NCI-H2196 treated with DMSO at 0.1 percent for 48 hours (cell line): ENCODE data around the gene DGKE.

Experiments
- DNase-seq: peaks from one replicate; lab custom pipeline; 2025; ENCODE audit not compliant: unreplicated experiment; lab: John Stamatoyannopoulos, UW

DGKE gene

DNA sequence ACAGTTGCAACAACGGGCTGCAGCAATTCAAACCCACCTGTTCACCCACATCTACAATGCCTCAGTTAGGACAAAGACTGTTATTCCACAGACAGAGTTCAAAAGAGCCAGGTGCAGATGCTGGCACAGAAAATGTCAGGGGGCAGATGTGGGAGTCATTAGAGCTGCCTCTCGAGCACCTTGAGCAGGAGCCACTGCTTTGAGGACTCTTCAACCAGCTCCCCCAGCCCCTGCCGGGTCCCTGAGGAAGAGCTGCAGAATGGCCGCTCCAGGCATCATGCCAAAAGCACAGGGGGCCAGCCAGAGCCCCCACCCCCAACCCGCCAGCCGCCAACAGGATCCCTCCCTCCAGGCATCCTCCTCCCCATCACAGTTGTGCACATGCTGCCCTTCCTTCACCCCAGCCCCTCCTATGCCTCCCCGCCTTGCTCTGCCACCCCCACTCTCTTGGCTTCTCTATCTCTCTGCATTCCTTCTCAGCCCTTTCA lies 21.0 kb upstream of the DGKE start:
- DNase-seq, result no peak

DNA sequence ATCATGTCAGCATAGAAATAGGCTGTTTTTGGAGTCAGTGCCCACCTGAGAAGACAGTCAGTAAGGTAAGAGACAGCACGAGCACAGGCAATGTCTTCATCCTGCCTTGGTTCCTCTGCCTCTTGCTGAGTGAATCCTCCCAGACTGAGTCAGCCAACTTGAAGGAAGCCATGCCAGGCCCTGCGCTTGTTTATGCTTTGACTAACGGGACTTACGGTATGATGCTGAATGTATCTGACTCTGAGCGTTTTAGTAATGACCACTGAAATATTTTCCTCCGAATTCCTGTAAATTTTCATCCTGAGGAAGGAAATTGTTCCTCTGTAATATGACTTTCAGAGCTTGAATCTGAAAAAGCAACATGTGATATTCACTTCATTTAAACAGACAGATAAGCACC lies 18.2 kb upstream of the DGKE start:
- DNase-seq, result no peak

DNA sequence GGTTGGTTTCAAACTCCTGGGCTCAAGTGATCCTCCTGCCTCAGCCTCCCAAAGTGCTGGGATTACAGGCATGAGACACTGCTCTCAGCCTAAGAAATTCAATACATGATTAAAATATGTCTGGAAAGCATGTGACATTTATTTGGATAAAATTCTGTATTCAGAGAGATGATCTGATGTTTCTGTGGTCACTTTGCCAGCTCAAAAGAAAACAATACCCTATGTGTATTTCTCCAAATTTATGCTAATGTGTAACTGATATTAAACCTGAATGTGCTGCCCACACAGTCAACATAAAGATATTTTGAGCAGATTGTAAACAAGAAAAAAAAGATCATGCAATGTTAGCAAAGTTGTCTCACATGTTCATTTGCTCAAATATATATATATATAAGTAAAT lies 16.9 kb upstream of the DGKE start:
- DNase-seq, result no peak

DNA sequence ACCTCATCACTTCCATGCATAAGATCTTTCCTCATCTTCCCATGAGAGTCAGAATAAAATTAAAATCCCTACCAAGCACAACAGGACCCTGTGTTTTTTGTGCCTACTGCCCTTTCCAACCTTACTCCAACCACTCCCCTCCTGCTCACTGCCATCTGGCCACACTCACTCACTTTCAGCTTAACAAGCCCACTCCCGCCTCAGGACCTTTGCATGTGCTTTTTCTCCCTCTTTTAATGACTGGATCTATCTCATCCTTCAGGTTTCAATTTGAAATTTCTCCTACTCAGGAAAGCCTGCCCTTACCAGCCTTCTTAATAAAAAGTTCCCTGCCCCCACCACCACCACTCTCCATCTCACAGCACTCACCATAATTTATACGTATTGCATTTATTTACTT lies 14.9 kb upstream of the DGKE start:
- DNase-seq, result no peak

DNA sequence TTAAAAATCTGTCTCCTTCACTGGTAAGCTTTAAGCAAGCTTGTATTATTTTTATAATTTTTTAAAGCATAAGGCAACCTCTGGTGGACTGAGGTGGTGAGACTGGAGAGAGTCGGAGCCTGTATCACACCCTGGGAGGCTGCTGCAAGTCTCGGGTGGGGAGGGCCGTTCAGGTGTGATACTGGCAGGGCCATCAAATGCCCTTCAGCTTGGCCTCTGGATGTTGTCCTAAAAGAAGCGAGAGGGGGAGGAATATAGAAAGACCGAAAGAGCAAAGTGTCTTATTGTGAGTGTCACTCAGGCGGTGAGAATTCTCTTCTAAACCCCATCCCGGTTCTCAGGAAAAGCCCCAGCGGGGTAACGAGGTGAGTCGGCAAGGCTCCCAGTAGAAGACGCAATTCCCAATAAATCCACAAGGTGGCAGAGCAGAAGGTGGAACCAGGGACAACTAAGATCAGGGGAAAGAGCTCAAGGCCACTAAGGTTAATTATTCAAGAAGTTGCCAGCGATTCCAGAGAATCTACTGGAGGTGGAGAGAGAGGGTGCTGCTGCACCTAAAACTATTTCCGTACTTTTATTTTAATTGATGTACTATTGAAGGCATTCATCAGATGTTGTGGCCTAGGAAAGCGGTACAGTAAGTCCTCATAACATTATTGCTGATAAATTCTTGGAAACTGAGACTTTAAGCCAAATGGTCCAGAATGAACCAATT lies 14.4 kb upstream of the DGKE start:
- peak; percentile 65 for DNase-seq

DNA sequence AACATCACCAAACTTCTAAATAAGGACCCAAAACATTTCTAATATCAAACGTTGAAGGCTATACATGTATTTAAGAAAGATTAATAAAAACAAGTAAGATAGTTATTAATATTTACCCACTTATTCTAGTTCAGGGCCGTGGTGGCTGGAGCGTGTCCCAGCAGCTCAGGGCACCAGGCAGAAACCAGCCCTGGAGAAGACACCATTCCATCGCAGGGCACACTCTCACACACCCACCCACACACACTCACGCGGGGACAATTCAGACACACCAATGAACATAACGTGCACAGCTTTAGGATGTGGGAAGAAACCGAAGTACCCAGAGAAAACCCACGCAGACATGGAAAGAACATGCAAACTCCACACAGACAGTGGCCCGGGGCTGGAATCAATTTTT lies 13.7 kb upstream of the DGKE start:
- no peak for DNase-seq

DNA sequence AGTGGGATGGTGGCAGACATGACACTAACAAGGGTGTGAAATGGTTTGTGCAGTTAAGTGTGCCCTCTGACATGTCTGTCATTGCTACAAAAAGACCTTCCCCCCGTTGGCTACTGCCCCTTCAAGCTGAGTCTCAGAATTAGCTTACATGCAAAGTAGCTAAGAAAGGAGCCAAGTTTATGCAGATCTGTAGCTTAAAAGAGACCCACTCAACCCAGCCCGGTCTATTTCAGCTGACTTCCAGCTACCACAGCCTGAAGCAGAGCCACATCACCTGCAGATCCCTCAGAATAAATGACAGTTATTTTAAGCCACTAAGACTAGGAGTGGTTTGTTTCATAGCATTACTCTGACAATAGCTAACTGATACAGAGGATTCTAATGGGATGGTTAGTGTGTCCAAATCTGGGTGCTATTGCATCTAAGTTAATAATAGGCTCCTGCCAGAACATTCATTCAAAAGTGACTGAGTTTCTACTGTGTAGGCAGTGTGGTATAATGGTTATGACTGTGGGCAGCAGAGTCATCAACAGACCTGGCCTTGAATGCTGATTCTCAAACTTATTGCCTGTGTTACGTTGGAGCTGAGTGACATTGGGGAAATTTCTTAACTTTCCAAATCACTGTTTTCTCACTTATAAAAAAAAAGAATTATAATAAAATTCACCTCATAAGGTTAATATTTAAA lies 12.0 kb upstream of the DGKE start:
- DNase-seq, result no peak

DNA sequence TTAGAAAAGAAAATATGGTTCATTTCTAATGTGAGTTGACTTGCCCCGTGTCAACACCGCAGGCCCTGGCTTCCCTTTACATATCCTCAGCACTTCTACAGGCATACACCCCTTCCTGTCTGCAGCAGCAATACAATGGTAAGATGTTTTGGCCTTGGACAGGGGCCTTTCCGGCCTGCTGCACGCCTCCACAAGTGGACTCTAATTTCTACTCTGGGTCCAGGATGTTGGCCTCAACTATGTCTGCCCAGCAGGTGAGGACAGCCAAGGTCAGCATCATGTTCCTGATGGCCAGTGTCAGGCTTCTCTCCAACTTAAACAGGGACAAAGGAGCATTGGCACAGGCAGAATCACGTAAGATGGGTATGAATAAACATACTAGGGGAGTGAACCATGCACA lies 11.2 kb upstream of the DGKE start:
- DNase-seq, result peak; percentile 61

DNA sequence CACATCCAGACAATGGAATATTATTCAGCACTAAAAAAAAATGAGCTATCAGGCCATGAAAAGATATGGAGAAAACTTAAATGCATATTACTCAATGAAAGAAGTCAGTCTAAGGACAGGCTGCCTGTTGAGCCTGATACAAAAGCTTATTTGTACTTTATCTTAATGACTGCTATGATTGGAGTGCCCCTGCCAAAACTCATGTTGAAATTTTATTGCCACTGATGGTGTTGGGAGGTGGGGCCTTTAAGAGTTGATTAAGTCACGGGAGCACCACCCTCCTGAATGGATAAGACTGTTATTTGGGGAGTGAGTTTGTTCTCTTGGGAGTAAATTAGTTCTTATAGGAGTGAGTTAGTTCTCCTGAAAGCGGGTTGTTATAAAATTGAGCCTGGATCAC lies 10.1 kb upstream of the DGKE start:
- no peak for DNase-seq

DNA sequence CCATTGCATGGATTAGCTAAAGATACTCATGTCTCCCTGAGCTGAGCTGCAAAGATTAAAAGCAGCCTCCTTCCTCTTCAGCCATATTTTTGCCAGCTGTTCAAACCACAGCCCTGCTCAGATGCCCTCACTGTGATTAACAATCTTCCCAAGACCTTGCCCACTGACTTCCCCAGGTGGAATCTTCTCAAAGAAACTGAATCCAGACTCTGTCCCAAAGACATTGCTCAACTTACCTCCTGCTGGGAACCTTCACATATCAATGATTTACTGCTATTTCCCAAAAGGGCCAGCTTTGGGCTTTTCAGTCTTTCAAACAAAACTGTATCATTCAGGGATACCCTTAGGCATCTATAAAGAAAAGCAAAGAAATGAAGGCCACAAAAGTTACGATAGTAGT lies 9.4 kb upstream of the DGKE start:
- DNase-seq, result no peak

DNA sequence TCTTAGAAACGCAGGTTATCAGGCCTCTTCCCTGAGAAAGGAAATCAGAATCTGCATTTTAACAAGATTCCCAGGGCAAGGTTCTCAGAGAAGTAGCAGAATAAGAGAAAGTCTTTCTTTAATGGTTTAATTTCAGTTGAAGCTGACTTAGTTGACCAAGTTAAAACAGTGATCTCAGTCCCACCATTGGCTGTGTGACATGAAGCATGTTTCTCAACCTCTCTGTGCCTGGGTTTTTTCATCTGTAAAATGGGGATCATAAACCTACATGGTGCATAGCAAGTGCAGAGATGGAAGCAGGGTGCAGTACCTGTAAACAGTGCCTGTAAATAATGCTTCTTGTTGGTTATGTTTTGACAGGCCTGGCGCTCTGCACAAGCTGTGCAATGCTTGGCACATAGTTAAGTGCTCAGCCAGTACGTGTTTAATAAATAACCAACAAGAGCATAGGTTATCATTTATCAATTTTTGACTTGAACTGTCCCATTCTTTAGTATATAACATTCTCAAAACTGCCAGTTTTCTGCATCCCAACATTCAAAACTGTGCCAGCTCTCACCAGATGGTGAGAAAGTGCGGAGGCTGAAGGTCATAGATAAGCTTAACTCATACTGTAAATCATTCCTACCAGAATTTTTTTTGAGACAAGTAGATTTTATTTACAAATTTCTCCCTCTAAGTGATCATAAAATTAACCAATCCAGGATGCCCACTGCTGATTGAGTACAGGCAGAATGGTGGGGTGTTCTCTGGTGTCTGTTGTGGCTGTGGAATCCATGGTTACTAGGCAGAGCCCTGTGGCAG lies 7.1 kb upstream of the DGKE start:
- DNase-seq, result no peak

DNA sequence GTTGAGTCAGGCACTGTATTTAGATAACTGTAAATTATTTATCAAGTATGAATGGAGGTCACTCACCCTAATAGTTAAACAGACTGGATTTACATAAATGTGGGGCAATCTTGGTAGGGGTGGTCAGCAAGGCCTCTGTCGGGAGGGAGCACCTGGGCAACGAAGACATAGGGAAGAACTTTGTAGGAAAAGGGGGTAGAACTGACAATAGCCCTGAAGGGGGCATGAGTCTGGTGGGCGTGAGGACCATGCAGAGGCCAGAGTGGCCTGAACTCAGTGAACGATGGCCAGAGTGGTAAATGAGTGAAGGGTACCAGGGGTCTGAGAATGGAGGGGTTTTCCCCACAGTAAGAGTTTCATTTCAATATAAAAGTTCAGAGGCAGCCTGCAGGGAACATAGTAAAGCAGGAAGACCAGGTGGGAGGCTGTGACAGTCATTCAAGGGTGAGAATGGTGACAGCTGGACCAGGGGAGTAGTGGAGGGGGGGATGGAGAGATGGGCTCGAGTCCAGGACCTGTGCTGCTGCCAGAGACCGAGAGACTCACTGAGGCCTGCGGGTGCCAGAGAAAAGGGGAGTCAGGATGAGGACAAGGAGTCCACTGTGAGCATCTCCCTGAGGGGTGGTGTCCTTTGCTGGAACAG lies 3.1 kb upstream of the DGKE start:
- DNase-seq, result no peak

DNA sequence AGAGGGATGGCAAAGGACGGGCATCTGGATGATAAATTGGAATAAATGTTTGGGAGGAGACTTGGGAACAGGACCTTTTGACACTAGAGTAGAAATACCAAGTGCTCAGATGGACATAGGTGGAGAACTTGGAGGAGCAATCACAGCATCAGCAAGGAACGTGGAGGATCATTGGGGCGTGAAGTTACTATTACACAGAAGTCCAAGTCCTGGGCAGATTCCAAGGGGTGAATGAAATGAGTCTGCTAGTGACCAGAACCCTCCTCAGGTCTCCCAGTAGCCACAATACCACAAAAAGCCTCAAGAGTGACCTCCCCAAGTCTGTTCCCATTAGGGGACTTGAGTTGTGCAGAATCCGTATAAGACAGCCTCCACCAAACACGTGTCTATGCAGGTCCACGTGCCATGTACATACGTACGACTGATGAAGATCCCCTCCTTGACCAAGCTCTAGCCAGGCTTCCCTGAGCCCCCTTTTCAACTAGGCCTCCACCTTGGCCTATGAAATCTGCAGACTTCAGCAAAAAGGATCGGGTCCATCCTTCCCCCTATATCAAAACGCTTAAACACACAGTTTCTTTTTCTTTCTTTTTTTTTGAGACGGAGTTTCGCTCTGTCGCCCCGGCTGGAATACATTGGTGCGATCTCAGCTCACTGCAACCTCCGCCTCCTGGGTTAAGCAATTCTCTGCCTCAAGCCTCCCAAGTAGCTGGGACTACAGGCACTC lies 2.4 kb upstream of the DGKE start:
- no peak for DNase-seq

DNA sequence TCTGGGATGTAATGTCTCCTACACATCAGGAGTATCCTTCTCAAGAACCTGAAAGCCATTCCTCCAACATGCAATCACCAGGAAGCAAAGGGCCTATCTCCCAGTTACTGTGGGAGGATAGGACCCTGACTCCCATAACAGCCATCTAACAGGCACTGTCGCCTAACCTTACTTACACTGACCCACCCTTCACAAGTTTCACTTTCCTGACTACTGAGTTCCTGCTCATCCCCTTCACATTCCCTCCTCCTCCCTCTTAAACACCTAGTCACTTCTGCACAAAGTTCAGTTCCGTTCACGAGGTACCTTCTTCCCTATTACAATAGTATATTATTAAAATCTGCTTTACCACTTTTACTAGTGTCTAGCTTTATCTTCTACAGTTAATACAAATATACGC lies 1.5 kb upstream of the DGKE start:
- no peak for DNase-seq

DNA sequence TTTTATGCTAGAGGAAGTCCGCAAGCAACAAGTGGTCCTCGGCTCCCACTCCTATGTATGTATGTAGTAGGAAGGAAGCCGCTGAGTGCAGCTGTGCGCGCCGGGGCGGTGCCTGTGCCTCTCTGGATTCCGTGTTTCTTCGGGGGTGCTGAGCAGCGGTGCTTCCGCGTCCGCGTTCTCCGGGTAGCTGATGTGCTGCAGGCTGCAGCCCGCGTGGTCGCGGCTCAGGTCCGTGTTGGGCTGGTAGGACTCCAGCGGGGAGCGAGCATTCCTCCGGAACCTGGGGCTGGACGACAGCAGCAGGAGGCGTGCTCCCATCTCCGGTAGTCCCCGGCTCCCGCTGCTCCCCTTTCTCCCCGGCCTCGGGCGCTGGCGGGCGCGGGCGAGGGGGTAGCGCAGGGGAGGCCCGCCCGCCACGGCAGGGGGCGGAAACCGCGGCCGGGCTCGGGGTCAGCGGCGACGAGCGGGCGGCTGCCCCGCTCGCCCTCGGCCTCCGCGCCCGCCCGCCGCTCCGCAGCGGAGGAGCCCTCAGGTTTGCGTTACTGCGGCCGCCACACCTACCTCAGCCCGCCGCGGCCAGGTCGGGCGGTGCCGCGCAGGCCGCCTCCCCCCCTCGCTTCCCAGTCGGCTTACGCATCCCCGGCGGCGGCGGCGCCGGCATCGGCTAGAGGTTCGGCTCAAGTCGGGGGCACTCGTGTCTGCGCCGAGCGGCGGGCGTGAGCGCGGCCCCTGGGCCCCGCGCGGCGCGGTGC lies 718 bp upstream of the DGKE start:
- peak; percentile 82 for DNase-seq

DNA sequence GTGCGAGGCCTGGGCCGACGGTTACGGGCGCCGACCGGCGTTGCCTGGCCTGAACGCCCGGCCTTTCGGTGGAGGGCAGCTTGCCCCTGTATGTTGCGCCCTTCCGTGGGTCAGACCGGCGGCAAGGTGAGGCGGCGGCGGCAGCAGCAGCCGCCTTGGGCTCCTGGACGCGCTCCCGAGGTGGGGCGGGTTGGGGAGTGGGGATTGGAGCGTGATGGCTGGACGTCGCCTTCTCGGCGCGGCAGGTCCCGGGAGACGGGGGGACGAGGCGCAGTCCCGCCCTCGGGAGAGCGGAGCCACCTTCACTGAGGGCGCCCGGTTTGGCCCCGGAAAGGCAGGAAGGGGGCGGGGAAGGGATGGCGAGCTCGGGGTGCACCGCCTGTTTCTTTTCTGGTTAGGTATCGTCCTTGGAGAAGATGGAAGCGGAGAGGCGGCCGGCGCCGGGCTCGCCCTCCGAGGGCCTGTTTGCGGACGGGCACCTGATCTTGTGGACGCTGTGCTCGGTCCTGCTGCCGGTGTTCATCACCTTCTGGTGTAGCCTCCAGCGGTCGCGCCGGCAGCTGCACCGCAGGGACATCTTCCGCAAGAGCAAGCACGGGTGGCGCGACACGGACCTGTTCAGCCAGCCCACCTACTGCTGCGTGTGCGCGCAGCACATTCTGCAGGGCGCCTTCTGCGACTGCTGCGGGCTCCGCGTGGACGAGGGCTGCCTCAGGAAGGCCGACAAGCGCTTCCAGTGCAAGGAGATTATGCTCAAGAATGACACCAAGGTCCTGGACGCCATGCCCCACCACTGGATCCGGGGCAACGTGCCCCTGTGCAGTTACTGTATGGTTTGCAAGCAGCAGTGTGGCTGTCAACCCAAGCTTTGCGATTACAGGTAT lies 671 bp downstream of the DGKE start:
- DNase-seq, result peak; percentile 17

DNA sequence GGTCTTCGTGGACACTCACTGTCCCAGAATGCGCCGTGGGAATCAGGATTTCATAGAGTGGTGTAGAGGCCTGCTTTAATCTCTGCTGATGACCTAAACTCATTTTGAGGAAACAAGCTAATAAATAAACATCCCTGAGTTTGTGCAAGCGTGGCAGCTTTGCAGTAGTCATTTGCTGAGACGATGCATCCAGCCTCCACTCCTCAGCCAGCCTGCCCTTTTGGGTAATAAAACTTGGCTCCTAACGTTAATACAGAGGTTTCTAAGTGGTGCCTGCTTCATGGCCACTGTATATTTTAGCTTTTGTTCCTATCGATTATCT lies 1.3 kb downstream of the DGKE start:
- no peak for DNase-seq

DNA sequence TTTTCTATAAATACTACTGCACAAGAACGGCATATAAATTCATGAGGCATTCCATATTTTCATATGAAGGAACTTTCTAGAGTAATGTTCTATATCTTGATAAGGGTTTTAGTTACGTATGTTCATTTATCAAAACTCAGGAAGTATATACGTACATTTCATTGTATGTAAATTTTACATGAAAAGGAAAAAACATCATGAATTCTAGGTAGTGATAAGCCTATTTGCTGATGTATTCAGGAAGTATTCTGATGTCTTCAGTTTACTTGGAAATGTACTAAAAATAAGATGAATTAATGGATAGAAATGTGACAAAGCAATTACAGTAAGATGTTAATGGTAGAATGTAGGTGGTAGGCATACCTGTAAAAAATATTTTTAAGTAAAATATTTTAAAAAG lies 4.7 kb downstream of the DGKE start:
- no peak for DNase-seq

DNA sequence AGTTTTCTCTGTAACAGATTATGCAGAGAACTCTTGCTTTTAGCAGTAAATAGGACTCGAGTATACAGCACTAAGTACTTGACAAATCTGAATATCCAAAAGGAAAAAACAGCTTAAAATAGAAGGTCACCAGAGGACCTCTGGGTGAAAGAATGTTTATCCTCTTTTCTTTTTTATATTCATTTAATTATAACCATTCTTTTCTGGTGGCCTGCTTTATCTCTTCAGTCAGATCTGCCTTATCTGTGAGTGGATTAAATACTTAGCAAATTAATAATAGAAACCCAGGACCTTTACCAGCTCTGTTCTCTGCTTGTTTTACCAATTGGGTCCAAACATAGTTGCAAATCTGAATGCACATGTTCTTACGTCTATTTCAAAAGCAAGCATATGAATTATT lies 8.6 kb downstream of the DGKE start:
- DNase-seq, result no peak
